Measurements from ENCODE around the gene DCAF12.

Gene DCAF12

DNA sequence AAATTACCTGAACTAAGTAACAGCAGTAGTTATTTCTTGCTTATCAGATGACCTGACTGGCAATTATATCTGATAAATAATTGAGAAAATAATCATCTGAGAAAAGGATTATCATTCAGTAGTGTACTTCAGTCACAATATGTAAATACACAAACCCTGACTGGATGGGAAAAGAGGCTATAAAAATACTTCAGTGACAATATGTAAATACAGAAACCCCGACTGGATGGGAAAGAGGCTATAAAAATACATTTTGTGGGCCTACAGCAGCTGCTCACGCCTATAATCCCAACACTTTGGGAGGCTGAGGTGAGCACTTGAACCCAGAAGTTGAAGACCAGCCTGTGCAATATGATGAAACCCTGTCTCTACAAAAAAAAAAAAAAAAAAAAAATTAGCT lies 88.9 kb downstream of the DCAF12 start:
- intact Hi-C loops (cut with DNase I): no loop called here

DNA sequence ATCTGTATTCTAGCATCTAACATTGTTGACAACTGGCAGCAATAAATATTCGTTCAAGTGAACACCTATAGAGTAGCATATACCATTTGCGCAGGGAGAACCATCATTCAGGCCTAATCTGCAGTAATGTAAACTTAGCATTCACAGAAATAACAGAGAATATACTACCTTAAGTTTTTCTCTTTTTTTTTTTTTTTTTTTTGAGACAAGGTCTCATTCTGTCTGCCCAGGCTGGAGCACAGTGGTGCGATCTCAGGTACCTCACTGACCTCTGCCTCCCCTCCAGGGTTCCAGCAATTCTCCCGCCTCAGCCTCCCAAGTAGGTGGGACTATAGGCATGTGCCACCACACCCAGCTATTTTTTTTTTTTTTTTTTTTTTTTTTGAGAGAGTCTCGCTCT lies 89.9 kb downstream of the DCAF12 start:
- no peak for DNase-seq
- intact Hi-C loops (cut with DNase I): no loop called here

More for the DNA sequence above, 88.9 kb downstream of the DCAF12 start:
- no peak for DNase-seq
